HT-29 (cell line): Measurements from ENCODE around the gene PAK4. TPM values are rescaled to one million over a fixed set of nuclear protein-coding genes. Genes with fewer than 3 reads are reported as not detected.

Experiments
- DNase-seq: peaks from one replicate; pipeline ENCODE4 v3.0.0-alpha.2; 2015; ENCODE audit warnings: low spot score
- total RNA-seq: library from RNA; depleted of rRNA; stranded (reverse); fragments of >200 nt; shearing (Covaris generic); gene quantifications from 2 replicates; pipeline ENCODE4 v1.2.3, GENCODE V29; 2014

Gene PAK4
- total RNA-seq, 1 experiment from 2014 or later, result 46.5 TPM

DNA sequence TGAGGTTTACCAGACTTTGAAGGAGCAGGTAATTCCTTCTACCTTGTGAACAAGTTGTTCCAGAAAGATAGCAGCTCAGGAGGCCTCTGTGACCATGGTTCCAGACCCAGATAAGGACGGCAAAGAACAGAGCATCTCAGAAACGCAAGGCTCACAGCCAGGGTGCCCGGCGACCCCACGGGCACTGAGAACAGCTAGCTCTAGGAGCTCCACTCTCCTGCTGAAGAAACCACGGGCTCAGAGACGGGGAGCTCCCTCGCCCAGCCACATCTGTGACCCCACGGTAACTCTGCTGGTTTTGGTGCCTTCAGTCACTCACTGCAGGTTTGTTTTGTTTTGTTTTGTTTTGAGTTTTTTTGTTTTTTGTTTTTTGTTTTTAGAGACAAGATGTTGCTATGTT, 55.2 kb downstream of the PAK4 start:
- DNase-seq, result no peak

DNA sequence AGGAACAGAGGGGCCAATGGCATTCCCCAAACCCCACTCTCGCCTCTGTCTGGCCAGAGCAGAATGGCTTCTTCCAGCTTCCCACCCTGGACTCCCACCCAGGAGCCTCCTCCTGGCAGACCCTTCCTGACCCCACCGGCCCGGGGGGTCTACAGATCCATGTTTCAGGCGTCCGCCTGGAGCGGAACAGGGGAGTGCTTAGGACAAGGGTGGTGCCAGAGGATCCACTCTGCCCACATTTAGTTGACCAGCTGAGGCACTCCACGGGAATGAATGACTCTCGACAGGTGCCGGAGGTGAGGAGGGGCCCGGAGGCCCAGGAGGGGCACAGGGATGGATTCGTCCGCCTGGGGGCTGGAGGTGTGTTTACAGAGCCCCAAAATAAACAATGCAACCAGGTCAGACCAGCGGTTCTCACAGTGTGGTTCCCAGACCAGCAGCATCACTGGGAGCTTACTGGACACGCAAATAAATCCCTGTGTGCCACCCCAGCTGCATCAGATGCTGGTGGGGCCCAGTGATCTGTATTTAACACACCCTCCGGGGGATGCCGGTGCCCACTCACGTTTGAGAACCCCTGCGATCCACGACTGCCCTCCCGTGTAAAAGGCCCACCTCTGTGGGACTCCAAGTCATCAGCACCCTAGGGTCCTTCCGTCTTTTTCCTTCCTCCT, 56.1 kb downstream of the PAK4 start:
- DNase-seq, result no peak

DNA sequence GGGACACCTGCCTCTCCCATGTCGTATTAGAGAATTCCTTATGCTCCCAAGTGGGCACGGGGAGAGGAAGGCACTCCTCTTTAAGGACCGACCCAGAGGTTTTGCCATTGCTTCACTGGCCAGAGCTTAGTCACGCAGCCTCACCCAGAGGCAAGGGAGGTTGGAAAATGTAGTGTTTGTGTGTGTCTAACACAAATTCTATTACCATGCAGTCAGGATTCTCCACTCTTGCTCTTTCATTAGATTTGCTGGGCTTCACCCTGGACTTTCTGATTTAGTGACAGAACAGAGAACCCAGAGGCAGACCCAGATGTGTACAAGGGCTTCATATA, 56.6 kb downstream of the PAK4 start:
- peak; percentile 6 for DNase-seq

GRCh38 chr19:39183104-39183503, 57.5 kb downstream of the PAK4 start:
- peak; percentile 13 for DNase-seq

GRCh38 chr19:39186391-39186790, 60.8 kb downstream of the PAK4 start:
- no peak for DNase-seq

DNA sequence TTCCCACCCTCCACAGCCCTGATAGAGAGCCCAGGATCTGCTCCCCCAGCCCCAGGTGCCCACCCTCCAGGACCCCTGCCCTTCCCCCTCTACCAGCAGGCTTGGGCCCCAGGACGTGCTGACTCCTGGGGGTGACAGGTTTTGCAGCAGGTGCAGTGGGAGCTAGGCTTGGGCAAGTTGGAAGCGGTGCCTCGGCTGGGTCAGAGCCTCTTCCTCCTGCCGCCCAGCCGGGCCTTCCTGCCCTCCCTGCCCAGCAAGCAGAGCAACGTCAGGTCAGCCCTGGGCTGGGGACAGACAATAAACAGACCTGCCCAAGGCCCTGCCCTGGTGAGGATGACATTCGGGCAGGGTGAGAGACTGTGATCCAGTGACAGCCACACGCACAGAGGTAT, 62.0 kb downstream of the PAK4 start:
- no peak for DNase-seq

- DNase-seq, result no peak
These were observed 63.4 kb downstream of the PAK4 start for GRCh38 chr19:39188960-39189359.

GRCh38 chr19:39190768-39191167, 65.2 kb downstream of the PAK4 start:
- peak; percentile 16 for DNase-seq

- no peak for DNase-seq
These were observed 67.3 kb downstream of the PAK4 start for GRCh38 chr19:39192846-39193245.

- DNase-seq, result peak; percentile 42
These were observed 68.2 kb downstream of the PAK4 start for GRCh38 chr19:39193803-39194202.

DNA sequence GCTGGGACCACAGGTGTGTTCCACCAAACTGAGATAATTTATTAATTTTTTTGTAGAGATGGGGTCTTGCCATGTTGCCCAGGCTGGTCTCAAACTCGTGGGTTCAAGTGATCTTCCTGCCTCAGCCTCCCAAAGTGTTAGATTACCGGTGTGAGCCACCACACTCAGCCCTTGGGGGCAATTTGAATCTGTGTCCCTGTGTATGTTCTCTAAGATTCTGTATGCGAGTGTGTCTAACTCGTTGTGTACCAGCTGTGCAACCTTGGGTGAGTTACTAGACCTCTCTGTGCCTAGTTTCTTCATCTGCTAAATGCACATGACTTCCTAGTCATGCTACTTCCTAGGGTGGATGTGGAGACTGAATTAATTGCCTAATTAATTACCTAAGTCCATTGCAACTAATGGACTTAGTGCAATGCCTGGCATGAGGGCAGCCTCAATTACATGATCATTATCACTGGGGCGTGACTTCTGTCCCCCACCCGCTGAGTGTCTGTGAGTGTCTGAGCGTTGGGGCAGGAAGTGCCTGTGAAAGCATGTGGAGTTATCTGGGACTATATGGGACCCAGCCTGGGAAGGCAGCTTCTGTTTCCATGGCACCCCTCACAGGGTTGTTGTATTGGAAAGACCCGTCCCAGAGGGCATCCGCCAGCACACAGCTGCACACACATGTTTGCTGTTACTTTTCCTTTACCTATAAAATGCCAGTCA, 69.4 kb downstream of the PAK4 start:
- DNase-seq, result peak; percentile 58

GRCh38 chr19:39195755-39196154, 70.2 kb downstream of the PAK4 start:
- peak; percentile 59 for DNase-seq

DNA sequence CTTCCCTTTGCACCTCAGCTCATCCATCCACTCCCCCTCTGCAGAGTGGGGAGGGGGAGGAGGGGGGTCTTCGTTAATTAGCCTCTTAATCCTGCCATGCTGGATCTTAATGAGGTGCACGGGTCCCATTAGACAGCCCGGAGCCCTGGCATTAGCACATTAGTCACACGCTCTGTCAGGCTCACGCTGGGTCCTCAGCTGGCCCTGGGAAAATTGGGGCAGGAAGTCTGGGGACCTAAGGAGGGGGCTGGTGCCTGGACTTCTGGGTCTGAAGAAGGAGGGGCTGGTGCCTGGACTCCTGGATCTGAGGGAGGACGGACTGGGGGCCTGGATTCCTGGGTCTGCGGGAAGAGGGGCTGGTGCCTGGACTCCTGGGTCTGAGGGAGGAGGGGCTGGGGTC, 70.7 kb downstream of the PAK4 start:
- DNase-seq, result no peak

GRCh38 chr19:39196860-39197562, 71.4 kb downstream of the PAK4 start, which contains the start of gene NCCRP1:
Gene NCCRP1, plus strand, starts transcription at chr19:39196964. Its CDS starts 19 bp downstream, at chr19:39196983.
- DNase-seq, result no peak

GRCh38 chr19:39197808-39198207, 72.2 kb downstream of the PAK4 start:
- no peak for DNase-seq

- DNase-seq, result no peak
These were observed 73.4 kb downstream of the PAK4 start for GRCh38 chr19:39199025-39199424.

DNA sequence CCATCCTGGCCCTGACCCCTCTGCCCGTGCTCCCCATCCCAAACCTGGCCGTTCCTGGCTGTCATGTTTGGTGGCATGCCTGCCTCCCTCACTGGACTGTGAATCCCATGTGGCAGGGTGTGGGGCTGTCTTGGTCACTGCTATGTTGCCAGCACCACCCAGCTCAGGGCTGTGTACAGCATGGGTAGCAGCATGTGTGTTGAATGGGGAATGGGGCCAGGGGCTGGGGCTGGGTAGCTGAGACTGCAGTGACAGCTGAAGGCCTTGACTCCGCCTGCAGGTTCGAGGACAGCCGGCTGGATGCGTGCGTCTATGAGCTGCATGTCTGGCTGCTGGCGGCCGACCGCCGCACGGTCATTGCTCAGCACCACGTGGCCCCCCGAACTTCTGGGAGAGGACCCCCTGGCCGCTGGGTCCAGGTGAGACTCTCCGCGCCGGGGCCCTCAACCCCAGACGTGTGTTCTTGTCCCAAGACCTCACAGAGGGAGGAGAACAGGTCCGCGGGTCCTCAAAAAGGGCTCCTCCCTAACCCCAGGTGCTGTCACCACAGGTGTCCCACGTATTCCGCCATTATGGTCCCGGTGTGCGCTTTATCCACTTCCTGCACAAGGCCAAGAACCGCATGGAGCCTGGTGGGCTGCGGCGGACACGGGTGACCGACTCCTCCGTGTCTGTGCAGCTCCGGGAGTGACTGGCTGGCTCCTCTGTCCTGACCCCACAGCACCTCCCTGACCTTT, 74.6 kb downstream of the PAK4 start:
- no peak for DNase-seq

- no peak for DNase-seq
These were observed 75.2 kb downstream of the PAK4 start for GRCh38 chr19:39200803-39201115.

DNA sequence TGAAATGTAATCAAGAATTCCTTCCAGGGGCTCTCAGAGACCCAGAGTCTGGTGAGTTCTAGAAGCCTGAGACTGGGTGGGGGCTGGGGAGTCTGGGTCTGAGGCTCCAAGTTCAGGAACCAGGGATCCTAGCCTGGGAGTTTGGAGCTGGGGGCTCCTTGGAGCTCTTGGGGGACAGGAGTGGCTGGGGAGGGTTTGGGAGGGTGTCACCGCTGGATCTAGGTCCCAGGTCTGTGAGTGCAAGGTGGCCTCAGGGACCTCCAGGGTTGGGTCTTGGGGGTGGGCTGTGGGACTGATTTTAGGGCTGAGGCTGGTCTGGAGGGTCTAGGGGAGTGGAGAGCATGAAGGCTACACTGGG, 77.4 kb downstream of the PAK4 start:
- no peak for DNase-seq

DNA sequence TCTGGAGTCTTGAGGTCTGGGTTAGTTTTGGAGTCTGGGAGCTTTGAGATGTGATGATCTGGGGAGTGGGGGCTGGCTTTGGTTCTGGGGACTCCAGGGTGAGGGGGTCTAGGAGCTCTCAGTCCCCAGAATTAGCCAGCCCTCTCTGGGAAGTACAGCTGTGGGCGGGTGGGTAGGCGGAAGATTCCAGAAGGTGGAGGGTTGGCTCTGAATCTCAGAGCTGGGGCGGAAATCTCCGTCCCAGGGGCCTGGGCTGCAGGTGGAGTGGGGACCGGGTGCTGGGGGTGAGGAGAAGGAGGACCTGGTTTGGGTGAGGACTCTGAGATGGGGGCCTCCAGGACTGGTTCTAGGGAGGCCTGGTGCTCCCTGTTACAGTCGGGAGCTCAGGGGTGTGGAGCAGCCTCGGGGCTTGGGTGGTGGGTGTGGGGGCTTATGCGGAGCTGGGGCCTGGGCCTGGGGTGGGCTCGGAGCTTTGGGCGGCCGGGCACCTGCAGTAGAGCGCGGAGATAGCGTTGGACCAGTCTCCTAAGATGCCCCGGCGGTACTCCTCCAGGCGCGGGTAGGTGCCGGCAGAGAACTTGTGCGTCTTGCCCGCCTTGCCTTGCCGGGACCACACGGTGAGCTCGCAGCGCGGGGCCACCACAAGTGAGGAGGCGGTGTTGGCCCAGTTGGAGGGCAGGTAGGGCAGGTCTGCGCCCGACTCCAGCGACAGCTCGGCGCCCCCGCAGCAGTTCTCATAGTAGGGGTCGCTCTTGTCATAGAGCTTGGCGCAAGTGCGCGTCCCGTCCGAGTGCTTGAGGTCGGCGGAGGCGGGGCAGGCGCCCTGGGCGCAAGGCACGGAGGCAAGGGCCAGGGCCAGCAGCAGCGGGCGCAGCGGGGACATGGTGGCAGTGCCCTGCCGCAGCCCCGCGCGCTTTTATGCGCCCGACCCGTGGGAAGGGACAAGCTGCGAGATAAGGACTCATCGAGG, 78.1 kb downstream of the PAK4 start, which contains the start of gene SYCN:
Gene SYCN (minus strand): TSS at position 892 of the 970 bp plus-strand sequence. CDS start 9 bp downstream, at position 883.
- DNase-seq, result no peak

GRCh38 chr19:39205449-39205764, 79.8 kb downstream of the PAK4 start:
- no peak for DNase-seq
